HG03354 (cell line): Measurements from ENCODE around the gene GOLPH3.
"Not testable (repeated sequence)": the region's sequence is repeated elsewhere in the genome, so short reads cannot be mapped to it uniquely, and the experiment has no call there.

Experiments
- ATAC-seq: cut with Tn5 transposase; IDR thresholded peaks from one replicate; pipeline ENCODE4 v1.9.1; 2021; ENCODE audit warnings: mild to moderate bottlenecking; ENCODE audit not compliant: unreplicated experiment, poor library complexity, severe bottlenecking

Gene GOLPH3

GRCh38 chr5:32143617-32144377 lies 30.3 kb downstream of the GOLPH3 start:
- ATAC-seq = no peak

- ATAC-seq = no peak
Observed at GRCh38 chr5:32138839-32139493, 35.2 kb downstream of the GOLPH3 start.

- ATAC-seq = no peak
Observed at GRCh38 chr5:32136342-32136741, 37.8 kb downstream of the GOLPH3 start.

GRCh38 chr5:32135086-32135485 lies 39.0 kb downstream of the GOLPH3 start:
- no peak for ATAC-seq

GRCh38 chr5:32132757-32133156 lies 41.4 kb downstream of the GOLPH3 start:
- no peak for ATAC-seq

- ATAC-seq = no peak
Observed at GRCh38 chr5:32131604-32132003, 42.5 kb downstream of the GOLPH3 start.

GRCh38 chr5:32130865-32131264 lies 43.3 kb downstream of the GOLPH3 start:
- no peak for ATAC-seq

- ATAC-seq = no peak
Observed at GRCh38 chr5:32129074-32129598, 45.0 kb downstream of the GOLPH3 start.

GRCh38 chr5:32127711-32128110 lies 46.4 kb downstream of the GOLPH3 start:
- ATAC-seq = no peak

- ATAC-seq = no peak
Observed at GRCh38 chr5:32126691-32127090, 47.4 kb downstream of the GOLPH3 start.

GRCh38 chr5:32123889-32124676 lies 50.0 kb downstream of the GOLPH3 start:
- ATAC-seq = no peak

- no peak for ATAC-seq
Observed at GRCh38 chr5:32123058-32123805, 50.9 kb downstream of the GOLPH3 start.

- not testable (repeated sequence) for ATAC-seq
Observed at GRCh38 chr5:32118922-32119321, 55.2 kb downstream of the GOLPH3 start.

- no peak for ATAC-seq
Observed at GRCh38 chr5:32116574-32117313, 57.4 kb downstream of the GOLPH3 start.

GRCh38 chr5:32115985-32116384 lies 58.1 kb downstream of the GOLPH3 start:
- no peak for ATAC-seq

GRCh38 chr5:32110111-32110696 lies 63.9 kb downstream of the GOLPH3 start:
- ATAC-seq = no peak

GRCh38 chr5:32109236-32109635 lies 64.9 kb downstream of the GOLPH3 start:
- no peak for ATAC-seq

GRCh38 chr5:32108167-32108566 lies 66.0 kb downstream of the GOLPH3 start:
- ATAC-seq = no peak

- ATAC-seq = no peak
Observed at GRCh38 chr5:32107291-32107690, 66.8 kb downstream of the GOLPH3 start.
